ENCODE data around the gene SYNGR3.

The SYNGR3 gene

DNA sequence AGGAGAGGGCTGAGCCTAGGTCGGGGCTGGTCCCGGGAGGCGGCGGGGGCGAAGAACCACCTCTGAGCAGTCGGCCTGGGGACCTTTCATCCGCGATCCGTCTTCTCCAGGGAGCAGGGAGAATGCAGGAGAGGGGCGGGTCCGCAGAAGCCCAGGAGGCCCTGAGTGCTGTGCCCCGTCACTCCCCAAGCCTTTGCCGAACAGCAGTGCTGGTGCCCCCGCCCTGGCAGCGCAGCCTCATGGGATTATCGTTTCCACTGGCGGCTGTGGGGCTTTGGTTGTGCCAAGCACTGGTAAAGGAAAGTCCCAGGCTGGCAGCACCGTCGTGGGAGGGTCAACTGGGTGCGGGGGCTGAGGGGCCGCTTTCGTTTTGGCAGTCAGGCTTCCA is 17.3 kb upstream of the SYNGR3 start:
- Histone ChIP-seq H3K27ac (ENCODE audit: low read length) (peak overlapping the region; percentile 55; the same call in 1 of the 2 replicates), H2AFZ (ENCODE audit: low read length) (0 out of 2 replicates have a peak overlapping the region, but pooled peaks have one; percentile 69)
- no peak for DNase-seq

DNA sequence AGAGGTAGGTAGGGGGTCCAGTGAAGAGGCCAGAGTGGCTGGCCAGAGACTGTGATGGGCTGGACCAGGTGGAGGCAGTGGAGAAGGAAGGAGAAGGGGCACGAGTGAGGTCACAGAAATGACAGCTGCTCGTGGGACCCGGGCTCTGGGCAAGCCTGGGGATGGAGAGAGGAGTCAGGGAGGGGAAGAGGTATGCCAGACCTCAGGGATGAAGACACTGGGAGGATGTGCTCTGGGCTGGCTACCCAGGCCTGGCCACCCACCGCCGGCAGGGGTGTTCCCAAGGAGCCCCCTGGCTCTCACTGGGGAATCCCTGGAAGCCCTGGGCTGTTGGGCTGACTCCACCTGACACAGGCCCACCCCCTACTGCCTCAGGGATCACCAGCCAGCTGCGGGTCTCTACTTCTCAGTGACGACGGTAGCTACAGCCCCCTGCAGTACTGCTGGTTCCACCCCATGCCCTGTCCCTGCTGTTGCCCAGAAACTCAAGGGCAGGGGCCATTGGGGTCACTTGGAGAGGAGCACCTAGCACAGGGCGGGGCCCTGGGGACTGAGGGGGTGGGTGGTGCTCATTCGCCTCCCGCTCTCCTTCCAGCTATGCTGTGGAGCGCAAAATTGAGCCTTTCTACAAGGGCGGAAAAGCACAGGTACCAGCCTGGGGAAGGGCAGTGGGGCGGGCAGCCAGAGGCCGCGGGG is 16.2 kb upstream of the SYNGR3 start:
- Histone ChIP-seq H3K27ac (ENCODE audit: low read length) (no peak overlapping the region), H3K79me2 (ENCODE audit: low read length) (peaks cover 23% of the 10 kb centered on the region), H4K20me1 (ENCODE audit: insufficient read depth, low read length) (no peaks in the 10 kb centered on the region), H3F3A (ENCODE audit: insufficient read depth, low read length) (peaks cover 4% of the 10 kb centered on the region; the same call in 1 of the 2 replicates), H3K36me3 (replicated peaks; ENCODE audit: insufficient read depth, low read length) (no peaks in the 10 kb centered on the region), H2AFZ (ENCODE audit: low read length) (no peak overlapping the region), H3K9me3 (replicated peaks; ENCODE audit: insufficient read depth, low read length) (no peaks in the 10 kb centered on the region), H3K27me3 (replicated peaks; ENCODE audit: insufficient read depth, low read length) (no peaks in the 10 kb centered on the region), H3K9me2 (replicated peaks; ENCODE audit: insufficient read depth, low read length) (no peaks in the 10 kb centered on the region), H3K4me2 (ENCODE audit: low read depth, low read length) (peak overlapping the region; percentile 89; the same call in 1 of the 2 replicates), H3K9ac (ENCODE audit: low read length) (no peak overlapping the region), H3K4me3 (ENCODE audit: low read length) (no peak overlapping the region), H3K4me1 (ENCODE audit: low read length) (0 out of 2 replicates have a peak, but pooled peaks cover 3% of the 10 kb centered on the region)
- DNase-seq = no peak
- TF ChIP-seq EZH2 (optimal IDR thresholded peaks at IDR 0.05; ENCODE audit: low read depth, low read length) (no peak), EZH2phosphoT487 (IDR thresholded peaks at IDR 0.05; ENCODE audit: low read length) (no peak)
- TF ChIP-seq, protein P1, sequence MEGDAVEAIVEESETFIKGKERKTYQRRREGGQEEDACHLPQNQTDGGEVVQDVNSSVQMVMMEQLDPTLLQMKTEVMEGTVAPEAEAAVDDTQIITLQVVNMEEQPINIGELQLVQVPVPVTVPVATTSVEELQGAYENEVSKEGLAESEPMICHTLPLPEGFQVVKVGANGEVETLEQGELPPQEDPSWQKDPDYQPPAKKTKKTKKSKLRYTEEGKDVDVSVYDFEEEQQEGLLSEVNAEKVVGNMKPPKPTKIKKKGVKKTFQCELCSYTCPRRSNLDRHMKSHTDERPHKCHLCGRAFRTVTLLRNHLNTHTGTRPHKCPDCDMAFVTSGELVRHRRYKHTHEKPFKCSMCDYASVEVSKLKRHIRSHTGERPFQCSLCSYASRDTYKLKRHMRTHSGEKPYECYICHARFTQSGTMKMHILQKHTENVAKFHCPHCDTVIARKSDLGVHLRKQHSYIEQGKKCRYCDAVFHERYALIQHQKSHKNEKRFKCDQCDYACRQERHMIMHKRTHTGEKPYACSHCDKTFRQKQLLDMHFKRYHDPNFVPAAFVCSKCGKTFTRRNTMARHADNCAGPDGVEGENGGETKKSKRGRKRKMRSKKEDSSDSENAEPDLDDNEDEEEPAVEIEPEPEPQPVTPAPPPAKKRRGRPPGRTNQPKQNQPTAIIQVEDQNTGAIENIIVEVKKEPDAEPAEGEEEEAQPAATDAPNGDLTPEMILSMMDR (IDR thresholded peaks at IDR 0.05; ENCODE audit: low read length) = no peak

More for the DNA sequence above, 17.3 kb upstream of the SYNGR3 start:
- Histone ChIP-seq H3K4me1 (ENCODE audit: low read length) (0 out of 2 replicates have a peak, but pooled peaks cover 3% of the 10 kb centered on the region), H3K9me3 (replicated peaks; ENCODE audit: insufficient read depth, low read length) (no peaks in the 10 kb centered on the region), H3K36me3 (replicated peaks; ENCODE audit: insufficient read depth, low read length) (no peaks in the 10 kb centered on the region), H3K9ac (ENCODE audit: low read length) (peak overlapping the region; percentile 95), H3K4me3 (ENCODE audit: low read length) (peak overlapping the region; percentile 93), H3K79me2 (ENCODE audit: low read length) (peaks cover 23% of the 10 kb centered on the region), H3K27me3 (replicated peaks; ENCODE audit: insufficient read depth, low read length) (no peaks in the 10 kb centered on the region), H4K20me1 (ENCODE audit: insufficient read depth, low read length) (no peaks in the 10 kb centered on the region), H3F3A (ENCODE audit: insufficient read depth, low read length) (peaks cover 4% of the 10 kb centered on the region; the same call in 1 of the 2 replicates), H3K9me2 (replicated peaks; ENCODE audit: insufficient read depth, low read length) (no peaks in the 10 kb centered on the region), H3K4me2 (ENCODE audit: low read depth, low read length) (peak overlapping the region; percentile 89)
- TF ChIP-seq EZH2 (optimal IDR thresholded peaks at IDR 0.05; ENCODE audit: low read depth, low read length) = no peak
- TF ChIP-seq, protein P1 (IDR thresholded peaks at IDR 0.05; ENCODE audit: low read length) = no peak

GRCh38 chr16:1974157-1975070 is 15.4 kb upstream of the SYNGR3 start:
- Histone ChIP-seq H4K20me1 (ENCODE audit: insufficient read depth, low read length) (no peaks in the 10 kb centered on the region), H3K36me3 (replicated peaks; ENCODE audit: insufficient read depth, low read length) (no peaks in the 10 kb centered on the region), H3K9ac (ENCODE audit: low read length) (no peak overlapping the region)

More at GRCh38 chr16:1974157-1975070, 15.4 kb upstream of the SYNGR3 start:
- Histone ChIP-seq H3K4me2 (ENCODE audit: low read depth, low read length) (no peak overlapping the region), H3F3A (ENCODE audit: insufficient read depth, low read length) (peaks cover 4% of the 10 kb centered on the region; the same call in 1 of the 2 replicates), H3K79me2 (ENCODE audit: low read length) (peaks cover 23% of the 10 kb centered on the region), H3K4me3 (ENCODE audit: low read length) (no peak overlapping the region), H3K9me3 (replicated peaks; ENCODE audit: insufficient read depth, low read length) (no peaks in the 10 kb centered on the region), H3K27ac (ENCODE audit: low read length) (no peak overlapping the region), H3K4me1 (ENCODE audit: low read length) (0 out of 2 replicates have a peak, but pooled peaks cover 3% of the 10 kb centered on the region), H3K27me3 (replicated peaks; ENCODE audit: insufficient read depth, low read length) (no peaks in the 10 kb centered on the region), H3K9me2 (replicated peaks; ENCODE audit: insufficient read depth, low read length) (no peaks in the 10 kb centered on the region), H2AFZ (ENCODE audit: low read length) (no peak overlapping the region)
- DNase-seq = no peak
- TF ChIP-seq, protein P1 (IDR thresholded peaks at IDR 0.05; ENCODE audit: low read length) = no peak
- TF ChIP-seq EZH2 (optimal IDR thresholded peaks at IDR 0.05; ENCODE audit: low read depth, low read length) = no peak
- no peak for TF ChIP-seq EZH2phosphoT487 (IDR thresholded peaks at IDR 0.05; ENCODE audit: low read length)

All from MM.1S (cell line).